ENCODE data around the gene NPIPB6.

The NPIPB6 gene

DNA sequence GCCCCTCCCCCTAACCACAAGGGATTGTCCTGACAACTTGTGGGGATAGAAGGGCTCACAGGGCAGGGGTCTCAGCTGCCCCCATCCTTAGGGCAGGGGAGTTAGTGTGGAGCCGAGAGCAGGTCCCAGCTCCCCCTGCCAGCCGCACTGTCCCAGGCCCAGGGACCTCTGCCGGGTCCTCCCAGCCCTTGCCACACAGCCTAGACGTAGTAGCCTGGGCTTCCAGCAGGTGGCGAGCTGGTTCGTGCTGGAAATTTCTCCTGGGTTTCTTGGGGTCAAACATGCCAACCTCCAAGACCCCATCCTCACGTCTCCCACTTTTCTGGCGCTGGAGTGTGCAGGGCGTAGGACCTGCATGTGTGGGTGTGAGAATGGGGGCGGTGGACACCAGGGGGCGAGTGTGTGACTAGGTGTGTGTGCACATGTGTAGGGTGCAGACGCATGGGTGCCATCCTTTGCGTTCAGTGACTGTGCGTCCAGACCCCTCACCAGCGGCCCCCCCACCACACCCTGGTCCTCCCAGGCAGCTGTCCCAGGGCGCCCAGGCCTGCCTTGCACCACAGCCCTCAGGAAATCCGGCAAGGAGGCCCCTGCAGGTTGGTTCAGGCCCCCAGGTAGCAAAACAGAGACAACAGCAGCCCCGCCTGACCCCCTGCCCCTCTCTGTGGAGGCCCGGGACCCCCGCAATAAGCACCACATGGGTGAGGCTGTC lies 41.5 kb downstream of the NPIPB6 start:
- DNase-seq = no peak

DNA sequence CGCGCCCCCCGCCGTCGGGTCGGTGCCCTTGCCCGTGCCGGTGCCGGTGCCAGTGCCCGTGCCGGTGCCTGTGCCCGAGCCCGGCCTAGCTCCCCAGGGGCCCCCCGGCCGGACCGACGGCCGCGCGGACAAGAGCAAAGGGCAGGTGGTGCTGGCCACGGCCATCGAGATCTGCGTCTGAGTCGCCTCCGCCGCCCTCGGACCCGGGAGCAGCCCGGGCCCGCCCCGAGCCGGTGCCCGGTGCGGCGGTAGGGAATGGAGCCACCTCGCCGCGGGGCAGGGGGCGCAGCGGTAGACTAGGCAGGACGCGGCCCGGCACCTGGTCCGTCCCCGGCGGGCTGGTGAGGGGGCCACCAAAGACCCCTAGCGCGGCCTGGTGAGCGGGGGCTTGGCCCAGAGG lies 42.6 kb downstream of the NPIPB6 start:
- no peak for DNase-seq

DNA sequence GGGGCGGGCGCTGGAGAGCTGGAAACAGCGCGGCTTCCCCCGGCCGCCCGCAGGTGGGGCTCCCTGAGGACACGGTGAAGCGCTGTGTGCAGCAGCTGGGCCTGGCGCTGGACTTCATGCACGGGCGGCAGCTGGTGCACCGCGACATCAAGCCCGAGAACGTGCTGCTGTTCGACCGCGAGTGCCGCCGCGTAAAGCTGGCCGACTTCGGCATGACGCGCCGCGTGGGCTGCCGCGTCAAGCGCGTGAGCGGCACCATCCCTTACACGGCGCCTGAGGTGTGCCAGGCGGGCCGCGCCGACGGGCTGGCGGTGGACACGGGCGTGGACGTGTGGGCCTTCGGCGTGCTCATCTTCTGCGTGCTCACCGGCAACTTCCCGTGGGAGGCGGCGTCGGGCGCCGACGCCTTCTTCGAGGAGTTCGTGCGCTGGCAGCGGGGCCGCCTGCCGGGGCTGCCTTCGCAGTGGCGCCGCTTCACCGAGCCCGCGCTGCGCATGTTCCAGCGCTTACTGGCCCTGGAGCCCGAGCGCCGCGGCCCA lies 43.2 kb downstream of the NPIPB6 start:
- DNase-seq = no peak

DNA sequence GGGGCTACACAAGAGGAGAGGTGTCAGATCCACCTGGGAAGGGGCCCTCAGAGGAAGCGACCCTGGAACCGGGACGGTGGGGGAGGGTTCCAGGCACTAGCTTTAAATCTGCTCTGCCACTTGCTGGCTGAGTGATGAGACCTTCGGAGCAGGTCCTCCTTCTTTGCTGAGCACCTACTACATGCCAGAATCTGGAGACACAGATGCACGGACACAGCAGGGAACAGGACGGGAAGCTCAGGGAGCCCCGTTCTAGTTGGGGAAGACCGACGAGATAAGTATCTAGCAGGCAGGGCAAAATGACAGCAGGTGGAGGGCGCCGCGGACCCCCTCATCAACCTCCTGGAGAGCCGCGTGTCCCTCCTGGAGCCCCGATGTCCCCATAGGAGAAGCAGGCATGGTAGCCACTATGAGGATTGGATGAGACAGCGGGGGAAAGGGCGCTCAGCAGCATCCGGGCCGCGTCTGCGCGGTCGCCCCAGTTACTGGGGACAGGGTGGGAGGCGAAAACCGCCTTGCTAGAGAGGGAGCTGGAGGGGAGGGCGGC lies 43.8 kb downstream of the NPIPB6 start:
- DNase-seq = no peak

DNA sequence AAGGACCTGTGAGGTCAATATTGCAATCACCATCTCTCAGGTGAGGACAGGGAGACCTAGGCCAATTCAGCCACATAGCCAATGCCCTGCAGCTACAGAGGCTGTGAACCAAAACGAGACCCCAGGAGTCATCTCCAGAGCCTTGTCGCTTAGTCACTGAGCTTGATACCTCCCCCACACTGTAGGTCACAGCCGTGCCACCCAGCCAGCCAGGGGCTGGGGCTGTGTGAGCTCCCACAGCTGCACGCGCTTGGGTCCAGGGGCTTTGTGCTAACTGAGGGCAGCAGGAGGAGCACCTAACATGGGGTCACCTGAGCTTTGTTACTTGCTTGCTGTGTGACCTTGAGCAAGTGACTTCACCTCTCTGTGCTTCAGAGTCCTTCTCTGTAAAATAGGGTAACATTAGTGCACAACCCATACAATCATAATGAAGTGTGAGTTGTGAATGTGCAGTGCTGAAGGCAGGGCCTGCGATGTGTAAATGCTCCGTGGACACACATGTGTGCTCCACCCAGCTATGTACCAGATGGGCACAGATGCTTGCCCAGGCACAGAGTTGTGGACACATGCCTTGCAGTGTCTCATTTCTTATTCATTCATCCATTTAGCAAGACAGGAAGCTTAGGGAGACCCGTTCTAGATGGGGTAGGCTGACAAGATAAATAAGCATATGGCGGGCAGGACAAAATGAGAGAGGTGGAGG lies 45.1 kb downstream of the NPIPB6 start:
- DNase-seq = no peak

DNA sequence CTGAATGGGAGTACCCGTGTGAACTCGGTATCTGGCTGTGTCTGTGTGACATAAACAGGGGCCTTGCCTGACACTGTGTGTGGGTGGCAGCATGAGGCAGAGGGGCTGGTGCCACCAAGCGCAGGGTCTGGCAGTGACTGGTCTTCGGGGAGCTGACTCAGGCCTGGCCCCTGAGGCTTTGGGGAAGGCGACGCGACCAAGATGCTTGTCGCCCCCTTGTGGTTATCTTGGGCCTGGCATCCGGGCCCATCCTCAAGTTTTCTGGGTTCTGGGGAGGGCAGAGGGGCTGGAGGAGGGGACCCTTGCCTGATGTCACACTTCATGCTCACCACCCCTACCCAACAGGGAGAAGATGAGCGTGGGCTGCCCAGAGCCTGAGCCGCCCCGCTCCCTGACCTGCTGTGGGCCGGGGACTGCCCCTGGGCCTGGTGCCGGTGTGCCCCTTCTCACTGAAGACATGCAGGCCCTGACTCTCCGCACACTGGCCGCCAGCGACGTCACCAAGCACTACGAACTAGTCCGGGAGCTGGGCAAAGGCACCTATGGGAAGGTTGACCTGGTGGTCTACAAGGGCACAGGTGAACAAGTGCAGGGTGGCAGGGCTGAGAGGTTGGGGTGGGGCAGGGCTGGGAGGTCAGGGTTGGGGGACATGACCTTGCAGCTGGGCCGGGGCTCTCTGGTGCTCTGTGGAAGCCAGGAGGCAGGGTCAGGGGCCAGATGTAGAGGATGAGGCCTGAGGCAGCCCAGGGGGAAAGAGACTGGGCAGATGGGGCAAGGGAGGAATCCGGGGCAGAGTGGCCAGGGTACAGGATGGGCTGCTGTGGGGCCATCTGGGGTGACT lies 46.0 kb downstream of the NPIPB6 start:
- peak; percentile 22 for DNase-seq

DNA sequence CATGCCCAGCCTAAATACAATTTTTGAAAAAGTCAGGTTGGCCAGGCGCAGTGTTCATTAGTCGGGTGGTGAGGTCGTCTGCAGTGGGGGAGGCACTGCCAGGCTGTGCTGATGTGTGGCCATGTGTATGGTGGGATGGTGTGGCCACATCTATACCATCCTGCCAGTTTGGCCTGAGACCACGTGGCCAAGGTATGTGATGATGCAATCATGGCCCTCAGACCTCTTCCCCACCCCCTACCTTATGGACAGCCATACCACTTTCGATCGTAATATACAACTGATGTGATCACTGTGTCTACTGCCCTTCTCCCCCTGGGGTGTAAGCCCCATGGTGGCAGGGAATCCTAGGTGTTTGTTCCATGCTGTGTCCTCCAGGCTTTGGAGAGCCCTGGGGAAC lies 47.3 kb downstream of the NPIPB6 start:
- DNase-seq = no peak

DNA sequence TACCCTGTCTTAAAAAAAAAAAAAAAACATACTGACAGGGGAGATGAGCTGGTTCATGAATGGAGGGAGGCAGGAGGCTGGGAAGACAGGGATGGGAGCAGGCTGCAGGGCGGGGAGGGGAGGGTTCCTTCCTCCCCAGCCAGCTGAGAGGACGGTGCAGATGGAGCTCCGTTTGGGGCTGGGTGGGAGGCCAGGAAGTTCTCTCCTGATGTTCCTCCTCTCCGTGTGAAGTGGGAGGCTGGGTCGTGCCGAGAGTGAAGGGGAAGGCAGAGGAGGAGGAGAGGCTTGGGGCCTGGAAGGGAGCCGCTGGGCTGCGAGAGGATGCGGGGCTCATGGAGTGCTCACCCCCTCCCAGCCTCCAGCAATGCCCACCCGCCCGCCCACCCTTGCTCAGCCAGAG lies 49.7 kb downstream of the NPIPB6 start:
- DNase-seq = no peak

DNA sequence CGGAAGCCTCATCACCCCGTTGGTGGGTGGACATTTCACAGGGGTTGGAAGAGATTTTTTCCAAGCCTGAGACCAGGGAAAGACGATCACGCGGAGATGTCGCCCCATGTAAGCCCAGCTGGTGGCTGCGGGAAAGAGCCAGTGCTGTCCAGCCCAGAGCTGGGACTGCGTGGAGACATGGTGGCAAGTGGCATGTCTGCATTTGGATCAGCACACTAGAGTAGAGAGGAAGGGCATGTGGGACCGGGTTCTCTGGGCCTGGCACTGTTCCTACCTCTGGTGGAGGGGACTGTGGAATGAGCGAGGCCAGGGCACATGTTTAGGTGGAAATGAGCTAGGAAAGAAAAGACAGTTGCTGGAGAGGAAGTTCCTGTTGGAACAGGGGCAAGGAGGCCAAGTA lies 51.0 kb downstream of the NPIPB6 start:
- no peak for DNase-seq

DNA sequence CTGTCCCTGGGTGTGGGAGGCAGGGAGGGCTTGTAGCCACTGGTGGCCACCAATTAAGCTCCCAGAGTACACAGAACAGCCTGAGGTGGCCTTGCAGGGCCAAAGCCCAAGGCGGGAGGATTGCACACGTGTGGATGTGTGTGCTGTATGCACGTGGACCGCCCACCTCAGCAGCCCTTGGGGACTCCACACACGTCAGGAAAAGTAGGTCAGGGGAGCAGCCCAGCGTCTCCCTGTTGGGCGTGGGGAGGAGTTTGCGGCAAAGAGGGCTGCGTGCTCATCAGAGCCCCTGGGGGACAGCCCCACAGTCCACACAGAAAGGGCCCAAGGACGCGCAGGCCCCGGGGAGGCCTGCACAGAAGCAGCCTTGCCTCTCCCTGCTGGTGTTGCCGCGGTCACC lies 51.4 kb downstream of the NPIPB6 start:
- DNase-seq = no peak

DNA sequence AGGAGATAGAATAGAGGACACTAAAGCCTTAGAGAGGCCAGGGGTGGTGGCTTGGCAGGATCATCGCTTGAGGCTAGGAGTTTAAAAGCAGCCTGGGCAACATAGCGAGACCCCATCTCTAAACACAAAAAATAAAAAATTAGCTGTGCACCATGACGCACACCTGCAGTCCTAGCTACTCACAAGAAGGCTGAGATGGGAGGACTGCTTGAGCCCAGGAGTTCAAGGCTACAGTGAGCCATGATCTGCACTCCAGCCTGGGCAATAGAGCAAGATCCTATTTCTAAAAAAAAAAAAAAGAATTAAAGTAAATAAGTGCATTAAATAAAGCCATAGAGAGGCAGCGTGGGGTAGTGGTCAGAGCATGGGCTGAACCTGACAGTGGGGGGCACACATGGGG lies 51.9 kb downstream of the NPIPB6 start:
- DNase-seq = no peak

DNA sequence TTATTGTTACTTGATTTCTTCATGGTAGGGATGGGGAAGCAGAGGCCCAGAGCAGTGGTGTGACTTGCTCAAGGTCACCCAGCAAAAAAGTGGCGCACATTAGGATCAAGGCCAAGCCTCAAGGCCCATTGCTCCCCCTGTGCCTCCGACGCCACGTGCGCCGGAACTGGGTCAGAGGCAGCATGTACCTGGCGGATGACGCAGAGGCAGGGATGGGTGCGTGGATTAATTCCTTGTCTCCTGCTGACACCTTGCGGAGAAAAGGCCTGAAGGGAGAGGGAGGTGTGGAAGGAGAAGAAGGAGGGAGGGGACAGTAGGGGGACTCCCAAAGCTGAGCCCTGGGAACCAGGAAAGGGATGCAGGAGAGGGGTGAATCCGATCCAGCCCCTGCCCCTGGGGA lies 52.5 kb downstream of the NPIPB6 start:
- no peak for DNase-seq

DNA sequence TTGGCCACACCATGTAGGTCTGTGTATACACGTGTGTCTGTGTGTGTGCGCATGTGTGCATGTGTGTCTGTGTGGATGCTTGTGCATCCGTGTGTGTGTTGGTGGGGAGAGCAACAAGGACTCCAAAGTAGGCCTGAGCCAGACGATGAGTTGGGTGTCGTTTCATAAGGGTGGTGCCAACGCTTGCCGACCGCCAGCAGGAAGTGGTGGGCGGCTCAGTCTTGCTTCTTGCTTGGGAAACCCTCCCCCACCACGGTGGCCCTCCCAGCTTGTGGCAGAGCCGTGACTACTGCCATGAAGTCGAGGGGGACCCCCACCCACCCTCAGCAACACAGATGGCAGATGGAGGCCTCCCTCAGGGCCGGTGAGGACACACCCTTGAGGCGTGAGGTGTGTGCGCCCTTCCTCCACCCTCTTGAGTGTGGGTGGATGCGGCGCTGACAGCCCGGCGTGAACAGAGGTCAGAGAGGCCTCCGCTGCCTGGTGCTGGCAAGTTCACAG lies 53.4 kb downstream of the NPIPB6 start:
- DNase-seq = no peak

DNA sequence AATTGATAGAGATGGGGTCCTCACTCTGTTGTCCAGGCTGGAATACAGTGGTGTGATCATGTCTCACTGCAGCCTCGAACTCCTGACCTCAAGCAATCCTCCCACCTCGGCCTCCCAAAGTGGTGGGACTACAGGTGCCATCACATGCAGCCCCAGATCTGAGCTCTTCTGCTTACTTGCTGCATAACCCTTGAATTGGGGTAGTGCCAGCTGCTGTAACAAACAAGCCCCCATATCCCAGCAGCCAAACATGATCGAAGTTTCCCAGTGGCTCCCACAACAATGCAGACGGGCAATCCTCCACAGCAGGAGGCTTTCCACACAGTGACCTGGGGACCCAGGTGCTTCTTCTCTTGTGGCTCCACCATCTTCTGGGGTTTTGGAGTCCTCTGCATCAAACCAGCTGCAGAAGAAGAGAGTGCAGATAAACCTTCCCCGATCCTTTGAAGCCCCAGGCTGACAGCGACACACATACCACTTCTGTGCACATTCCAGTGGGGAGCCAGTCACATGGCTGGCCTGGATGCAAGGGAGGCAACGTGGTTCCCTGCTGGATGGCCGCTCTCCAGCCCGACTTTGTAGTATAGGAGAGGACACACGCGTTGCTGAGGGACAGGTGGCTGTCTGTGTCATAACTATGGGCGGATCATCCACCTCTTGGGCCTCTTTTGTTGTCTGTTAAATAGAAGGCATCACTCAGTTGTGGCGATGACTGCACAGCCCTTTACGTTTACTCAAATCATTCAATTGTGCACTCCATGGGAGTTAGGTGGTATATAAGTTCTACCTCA lies 54.3 kb downstream of the NPIPB6 start:
- no peak for DNase-seq

DNA sequence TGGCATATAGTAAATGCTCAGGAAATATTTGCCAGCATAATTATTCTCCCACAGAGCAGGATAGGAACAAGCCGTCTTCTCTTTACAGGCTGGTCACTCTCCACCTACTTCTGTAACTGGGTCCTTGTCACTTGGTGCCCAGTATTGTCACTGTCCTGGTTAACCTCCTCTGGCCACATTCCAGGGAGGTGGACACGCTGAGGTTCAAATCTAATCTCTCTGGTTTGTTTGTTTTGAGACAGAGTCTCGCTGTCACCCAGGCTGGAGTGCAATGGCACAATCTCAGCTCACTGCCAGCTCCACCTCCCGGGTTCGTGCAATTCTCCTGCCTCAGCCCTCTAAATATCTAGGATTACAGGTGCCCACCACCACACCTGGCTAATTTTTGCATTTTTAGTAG lies 55.4 kb downstream of the NPIPB6 start:
- DNase-seq = no peak

DNA sequence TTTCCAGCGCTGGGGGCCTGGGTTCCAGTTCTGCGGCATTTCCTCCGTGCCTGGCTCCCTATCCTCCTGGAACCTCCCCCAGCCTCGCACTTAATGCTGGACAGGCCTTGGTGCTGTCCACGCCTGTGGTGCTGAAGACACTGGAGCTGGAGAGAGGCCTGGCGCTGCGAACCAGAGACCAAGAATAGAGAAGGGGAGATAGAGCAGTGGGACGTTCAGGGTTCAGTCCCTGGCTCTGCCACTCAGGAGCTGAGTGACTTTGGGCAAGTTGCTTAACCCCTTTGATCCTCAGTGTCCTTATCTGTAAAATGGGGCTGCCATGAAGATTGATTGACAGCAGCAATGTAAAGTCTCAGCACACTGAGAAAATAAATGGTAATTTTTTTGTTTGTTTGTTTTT lies 59.1 kb downstream of the NPIPB6 start:
- DNase-seq = no peak

DNA sequence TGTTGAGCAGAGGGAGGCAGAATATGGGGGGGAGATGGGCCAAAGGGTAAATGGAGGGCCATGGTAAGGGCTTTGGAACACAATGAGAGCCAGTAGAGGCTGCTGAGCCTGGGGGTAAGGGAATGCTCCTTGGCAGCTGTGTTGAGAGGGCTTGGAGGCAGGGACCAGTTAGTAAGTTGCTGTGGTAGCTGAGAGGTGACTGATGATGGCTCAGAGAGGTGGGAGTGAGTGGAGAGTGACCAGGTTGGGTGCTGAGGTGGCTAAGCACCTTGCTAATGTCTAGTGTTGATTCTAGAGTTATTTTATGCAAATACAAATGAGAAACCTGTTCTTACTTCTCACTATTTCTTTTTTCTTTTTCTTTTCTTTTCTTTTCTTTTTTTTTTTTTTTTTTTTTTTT lies 60.2 kb downstream of the NPIPB6 start:
- DNase-seq = no peak

DNA sequence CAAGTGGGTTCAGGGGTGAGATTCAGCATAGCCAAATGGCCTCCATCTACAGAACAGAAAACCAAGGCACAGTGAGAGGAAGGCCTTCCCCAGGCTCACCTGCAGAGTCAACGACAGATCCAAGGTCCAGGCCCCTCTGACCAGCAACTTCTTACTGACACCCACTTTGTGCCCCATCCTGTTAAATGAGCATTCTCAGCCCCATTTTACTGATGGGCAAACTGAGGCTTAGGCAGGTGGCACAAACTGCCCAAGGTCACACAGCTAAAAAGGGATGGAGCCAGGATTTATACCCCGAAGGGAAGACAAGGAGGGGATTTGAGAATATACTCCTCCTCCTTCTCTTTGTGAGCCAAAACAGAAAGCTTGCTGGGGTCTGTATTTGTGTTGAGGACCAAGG lies 61.7 kb downstream of the NPIPB6 start:
- DNase-seq = no peak

DNA sequence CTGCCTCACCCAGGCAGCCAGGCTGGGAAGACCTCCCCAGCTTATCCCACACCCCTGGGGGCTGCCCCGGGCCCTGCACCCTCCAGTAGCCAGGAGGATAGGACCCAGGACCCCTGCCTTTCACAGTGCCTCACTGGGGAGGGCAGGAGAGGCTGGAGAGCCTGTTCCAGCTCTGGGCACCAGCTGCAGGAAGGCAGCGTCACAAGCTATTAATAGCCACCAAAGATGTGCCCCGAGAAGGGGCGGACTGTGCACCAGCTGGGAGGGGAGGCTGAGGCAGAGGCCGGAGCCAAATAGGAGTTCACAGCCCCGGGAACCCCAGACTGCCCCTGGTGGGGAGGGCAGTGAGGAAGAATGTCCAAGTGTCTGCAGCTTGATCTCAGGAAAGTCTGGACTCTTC lies 62.2 kb downstream of the NPIPB6 start:
- DNase-seq = no peak

DNA sequence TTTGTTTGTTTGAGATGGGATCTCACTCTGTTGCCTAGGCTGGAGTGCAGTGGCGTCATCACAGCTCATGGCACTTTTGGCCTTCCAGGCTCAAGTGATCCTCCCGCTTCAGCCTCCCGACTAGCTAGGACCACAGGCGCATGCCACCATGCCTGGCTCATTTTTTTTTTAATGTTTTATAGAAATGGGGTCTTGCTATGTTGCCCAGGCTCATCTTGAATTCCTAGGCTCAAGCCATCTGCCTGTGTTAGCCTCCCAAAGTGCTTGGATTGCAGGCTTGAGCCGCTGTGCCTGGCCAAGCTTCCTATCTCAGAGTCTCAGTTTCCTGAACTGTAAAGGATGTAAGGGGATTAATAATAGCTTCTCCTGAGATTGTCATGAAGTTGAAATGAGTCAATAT lies 63.0 kb downstream of the NPIPB6 start:
- DNase-seq = no peak

DNA sequence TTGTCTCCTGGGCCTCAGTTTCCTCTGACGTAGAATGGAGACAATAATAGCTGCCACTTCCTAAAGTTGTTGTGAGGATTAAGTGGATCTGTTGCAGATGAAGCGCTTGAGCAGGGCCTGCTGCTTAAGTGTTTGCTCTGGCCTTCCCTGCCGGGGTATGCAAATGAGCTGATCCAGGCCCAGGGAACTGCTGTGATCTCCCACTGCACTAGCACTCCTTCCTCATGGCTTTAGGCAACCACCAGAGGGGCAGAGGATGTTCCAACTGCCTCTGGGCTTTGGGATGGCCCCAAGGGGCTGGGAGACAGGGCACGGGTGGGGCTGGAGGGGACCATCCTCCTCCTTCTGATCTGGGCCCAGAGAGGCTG lies 64.8 kb downstream of the NPIPB6 start:
- no peak for DNase-seq

DNA sequence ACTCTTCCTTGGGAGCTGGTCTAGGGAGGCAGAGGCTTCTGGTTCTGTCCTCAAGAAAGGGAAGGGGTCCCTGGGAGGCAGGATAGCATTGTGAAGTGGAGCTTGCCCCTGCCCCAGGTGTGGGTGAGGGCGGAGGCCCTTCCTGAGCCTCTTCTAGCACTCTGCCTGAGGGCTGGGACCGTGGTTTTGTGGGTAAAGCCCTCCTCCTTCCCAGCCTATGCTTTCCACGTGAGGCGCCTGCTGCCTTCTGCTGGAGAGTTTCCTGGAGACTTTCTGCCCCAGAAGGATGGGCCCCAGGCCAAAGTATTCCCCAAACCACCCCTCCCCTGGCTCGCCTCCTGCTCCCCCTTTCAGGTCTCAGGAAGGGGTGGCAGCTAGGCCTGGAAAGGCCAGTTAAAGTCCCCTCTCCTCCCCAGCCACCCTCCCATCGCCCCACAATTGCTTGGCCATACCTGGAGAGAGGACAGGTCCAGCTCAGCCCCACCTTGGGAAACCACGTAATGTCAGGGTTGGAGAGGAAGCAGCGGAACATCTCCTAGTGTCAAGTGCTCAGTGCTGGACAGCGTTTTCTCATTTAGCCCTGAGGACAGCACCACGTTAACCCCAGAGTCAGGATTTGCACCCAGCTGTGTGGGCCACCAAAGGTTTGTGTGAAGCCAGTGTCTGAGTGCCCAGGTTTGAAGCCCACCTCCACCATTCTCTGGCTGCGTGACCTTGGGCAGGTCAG lies 65.4 kb downstream of the NPIPB6 start:
- DNase-seq = no peak

All from NCI-H1694 (cell line).